GM23338 (cell line): ENCODE results near the gene CELSR1.

Source experiments
- EZH2 ChIP-seq: fragments of 200-600 bp; sonication (generic); IDR thresholded peaks from one replicate; pipeline ENCODE4 v1.8.0; 2017; ENCODE audit warnings: antibody characterized with exemption, mild to moderate bottlenecking, low read depth; ENCODE audit not compliant: unreplicated experiment
- EZH2phosphoT487 ChIP-seq: fragments of 200-600 bp; sonication (generic); IDR thresholded peaks from one replicate; pipeline ENCODE4 v1.8.1; 2018; ENCODE audit warnings: antibody characterized with exemption; ENCODE audit not compliant: unreplicated experiment
- JUNB ChIP-seq: IDR thresholded peaks from one replicate; pipeline ENCODE4 v1.6.1; 2016; ENCODE audit warnings: antibody characterized with exemption; ENCODE audit not compliant: unreplicated experiment
- POLR2AphosphoS5 ChIP-seq: IDR thresholded peaks from 2 replicates; pipeline ENCODE4 v1.6.1; 2016; ENCODE audit warnings: antibody characterized with exemption, low read depth
- STAT1 ChIP-seq: IDR thresholded peaks from one replicate; pipeline ENCODE4 v1.6.1; 2016; ENCODE audit warnings: antibody characterized with exemption; ENCODE audit not compliant: unreplicated experiment
- ZNF114 ChIP-seq: fragments of 250-450 bp; sonication (Bioruptor Pico); IDR thresholded peaks from 2 replicates; pipeline ENCODE4 v1.5.0; 2020; ENCODE audit warnings: mild to moderate bottlenecking, moderate library complexity
- TF ChIP-seq, protein P1 (sequence below), 2 experiments: fragments of 200-600 bp in 1 of 2; sonication (generic) in 1 of 2; conservative IDR thresholded peaks; 2 replicates each; pipeline versions ENCODE4 v1.5.1 to v1.6.1; 2016 to 2017; ENCODE audit warnings: antibody characterized with exemption in 2 of 2, low read depth in 2 of 2, mild to moderate bottlenecking in 2 of 2, moderate library complexity in 1 of 2
- TF ChIP-seq, protein P2 (sequence below): IDR thresholded peaks from one replicate; pipeline ENCODE4 v1.6.1; 2018; ENCODE audit warnings: antibody characterized with exemption; ENCODE audit not compliant: unreplicated experiment
- TF ChIP-seq, protein P3 (sequence below): IDR thresholded peaks from 2 replicates; pipeline ENCODE4 v1.6.1; 2016; ENCODE audit warnings: antibody characterized with exemption

DNA sequence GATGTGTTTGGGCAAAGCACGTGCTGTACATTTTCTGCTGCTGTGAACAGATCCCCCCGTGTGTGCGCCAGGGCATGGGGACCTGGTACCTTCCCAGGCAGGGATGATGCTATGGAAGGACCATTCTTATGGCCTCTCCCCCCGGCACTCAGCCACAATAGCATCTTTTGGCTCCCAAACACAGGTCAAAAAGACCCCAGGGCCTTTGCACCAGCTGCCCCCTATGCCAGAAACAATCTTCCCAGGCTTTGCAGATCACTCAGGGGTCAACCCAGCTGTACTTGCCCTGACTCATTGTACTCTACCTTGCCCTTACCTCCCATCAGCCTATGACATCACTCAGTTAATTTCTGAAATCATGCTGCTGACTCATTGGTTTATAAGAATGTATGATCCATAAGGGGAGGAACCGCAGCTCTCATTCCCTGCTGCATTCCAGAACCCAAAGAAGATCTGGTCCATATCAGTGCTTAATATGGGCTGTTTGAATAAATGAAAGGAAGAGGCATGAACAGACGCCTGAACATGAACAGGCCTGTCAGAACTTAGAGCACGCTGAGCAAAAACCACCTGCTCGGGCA lies 100.7 kb downstream of the CELSR1 start:
- TF ChIP-seq, protein P1, sequence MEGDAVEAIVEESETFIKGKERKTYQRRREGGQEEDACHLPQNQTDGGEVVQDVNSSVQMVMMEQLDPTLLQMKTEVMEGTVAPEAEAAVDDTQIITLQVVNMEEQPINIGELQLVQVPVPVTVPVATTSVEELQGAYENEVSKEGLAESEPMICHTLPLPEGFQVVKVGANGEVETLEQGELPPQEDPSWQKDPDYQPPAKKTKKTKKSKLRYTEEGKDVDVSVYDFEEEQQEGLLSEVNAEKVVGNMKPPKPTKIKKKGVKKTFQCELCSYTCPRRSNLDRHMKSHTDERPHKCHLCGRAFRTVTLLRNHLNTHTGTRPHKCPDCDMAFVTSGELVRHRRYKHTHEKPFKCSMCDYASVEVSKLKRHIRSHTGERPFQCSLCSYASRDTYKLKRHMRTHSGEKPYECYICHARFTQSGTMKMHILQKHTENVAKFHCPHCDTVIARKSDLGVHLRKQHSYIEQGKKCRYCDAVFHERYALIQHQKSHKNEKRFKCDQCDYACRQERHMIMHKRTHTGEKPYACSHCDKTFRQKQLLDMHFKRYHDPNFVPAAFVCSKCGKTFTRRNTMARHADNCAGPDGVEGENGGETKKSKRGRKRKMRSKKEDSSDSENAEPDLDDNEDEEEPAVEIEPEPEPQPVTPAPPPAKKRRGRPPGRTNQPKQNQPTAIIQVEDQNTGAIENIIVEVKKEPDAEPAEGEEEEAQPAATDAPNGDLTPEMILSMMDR (conservative IDR thresholded peaks at IDR 0.05; ENCODE audit: low read depth in 2 of 2): no peak
- TF ChIP-seq EZH2phosphoT487 (no peak), STAT1 (no peak), POLR2AphosphoS5 (no peak), EZH2 (no peak), JUNB (no peak), ZNF114 (CRISPR knock-in tag) (no peak)
- TF ChIP-seq, protein P2, sequence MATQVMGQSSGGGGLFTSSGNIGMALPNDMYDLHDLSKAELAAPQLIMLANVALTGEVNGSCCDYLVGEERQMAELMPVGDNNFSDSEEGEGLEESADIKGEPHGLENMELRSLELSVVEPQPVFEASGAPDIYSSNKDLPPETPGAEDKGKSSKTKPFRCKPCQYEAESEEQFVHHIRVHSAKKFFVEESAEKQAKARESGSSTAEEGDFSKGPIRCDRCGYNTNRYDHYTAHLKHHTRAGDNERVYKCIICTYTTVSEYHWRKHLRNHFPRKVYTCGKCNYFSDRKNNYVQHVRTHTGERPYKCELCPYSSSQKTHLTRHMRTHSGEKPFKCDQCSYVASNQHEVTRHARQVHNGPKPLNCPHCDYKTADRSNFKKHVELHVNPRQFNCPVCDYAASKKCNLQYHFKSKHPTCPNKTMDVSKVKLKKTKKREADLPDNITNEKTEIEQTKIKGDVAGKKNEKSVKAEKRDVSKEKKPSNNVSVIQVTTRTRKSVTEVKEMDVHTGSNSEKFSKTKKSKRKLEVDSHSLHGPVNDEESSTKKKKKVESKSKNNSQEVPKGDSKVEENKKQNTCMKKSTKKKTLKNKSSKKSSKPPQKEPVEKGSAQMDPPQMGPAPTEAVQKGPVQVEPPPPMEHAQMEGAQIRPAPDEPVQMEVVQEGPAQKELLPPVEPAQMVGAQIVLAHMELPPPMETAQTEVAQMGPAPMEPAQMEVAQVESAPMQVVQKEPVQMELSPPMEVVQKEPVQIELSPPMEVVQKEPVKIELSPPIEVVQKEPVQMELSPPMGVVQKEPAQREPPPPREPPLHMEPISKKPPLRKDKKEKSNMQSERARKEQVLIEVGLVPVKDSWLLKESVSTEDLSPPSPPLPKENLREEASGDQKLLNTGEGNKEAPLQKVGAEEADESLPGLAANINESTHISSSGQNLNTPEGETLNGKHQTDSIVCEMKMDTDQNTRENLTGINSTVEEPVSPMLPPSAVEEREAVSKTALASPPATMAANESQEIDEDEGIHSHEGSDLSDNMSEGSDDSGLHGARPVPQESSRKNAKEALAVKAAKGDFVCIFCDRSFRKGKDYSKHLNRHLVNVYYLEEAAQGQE: no peak
- TF ChIP-seq, protein P3, sequence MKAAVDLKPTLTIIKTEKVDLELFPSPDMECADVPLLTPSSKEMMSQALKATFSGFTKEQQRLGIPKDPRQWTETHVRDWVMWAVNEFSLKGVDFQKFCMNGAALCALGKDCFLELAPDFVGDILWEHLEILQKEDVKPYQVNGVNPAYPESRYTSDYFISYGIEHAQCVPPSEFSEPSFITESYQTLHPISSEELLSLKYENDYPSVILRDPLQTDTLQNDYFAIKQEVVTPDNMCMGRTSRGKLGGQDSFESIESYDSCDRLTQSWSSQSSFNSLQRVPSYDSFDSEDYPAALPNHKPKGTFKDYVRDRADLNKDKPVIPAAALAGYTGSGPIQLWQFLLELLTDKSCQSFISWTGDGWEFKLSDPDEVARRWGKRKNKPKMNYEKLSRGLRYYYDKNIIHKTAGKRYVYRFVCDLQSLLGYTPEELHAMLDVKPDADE: no peak
